OCI-LY7 (cell line): ENCODE data around the gene ARFGEF2. TPM values are rescaled to one million over a fixed set of nuclear protein-coding genes. Genes with fewer than 3 reads are reported as not detected.

Source experiments
- BruUV-seq: library from RNA; stranded (reverse); fragments of 400-500 nt; replicated peaks from 2 replicates; lab custom pipeline; 2021; lab: Mats Ljungman, UMichigan
- CTCF ChIA-PET: fragments of 300-600 bp; sonication (Branson Sonifier 250); formaldehyde crosslinking; loops from one replicate; lab custom pipeline; 2022; ENCODE audit warnings: antibody characterized with exemption; ENCODE audit not compliant: unreplicated experiment; lab: Charles Lee
- POLR2A ChIA-PET: fragments of 300-600 bp; sonication (Branson Sonifier 250); formaldehyde crosslinking; loops from one replicate; lab custom pipeline; 2022; ENCODE audit warnings: antibody characterized with exemption; lab: Charles Lee
- DNase-seq: peaks from one replicate; pipeline ENCODE4 v3.0.0-alpha.2; 2015; ENCODE audit warnings: low spot score
- H2AFZ ChIP-seq: fragments of 200-600 bp; sonication (generic), shearing (Covaris generic); 2 replicates; pipeline ENCODE4 v1.6.1; 2014; ENCODE audit warnings: mild to moderate bottlenecking, antibody characterized with exemption, low read length, moderate library complexity
- H3K27ac ChIP-seq: fragments of 200-600 bp; sonication (generic); 2 replicates; pipeline ENCODE4 v1.5.1; 2014; ENCODE audit warnings: mixed run types, low read depth, mild to moderate bottlenecking, moderate library complexity, low read length, inconsistent platforms; ENCODE audit not compliant: poor library complexity, severe bottlenecking
- H3K36me3 ChIP-seq: fragments of 200-600 bp; sonication (generic); 2 replicates; pipeline ENCODE4 v1.6.1; 2014; ENCODE audit warnings: mild to moderate bottlenecking, antibody characterized with exemption, low read length, moderate library complexity, mixed read lengths; ENCODE audit not compliant: insufficient read depth
- H3K4me1 ChIP-seq: fragments of 200-600 bp; sonication (generic); 2 replicates; pipeline ENCODE4 v1.5.1; 2014; ENCODE audit warnings: mild to moderate bottlenecking, low read length; ENCODE audit not compliant: insufficient read depth, poor library complexity, severe bottlenecking
- H3K4me2 ChIP-seq: fragments of 200-600 bp; sonication (generic); 2 replicates; pipeline ENCODE4 v1.6.1; 2014; ENCODE audit warnings: mild to moderate bottlenecking, low read length
- H3K4me3 ChIP-seq: fragments of 200-600 bp; sonication (generic); 2 replicates; pipeline ENCODE4 v1.5.1; 2014; ENCODE audit warnings: mild to moderate bottlenecking, low read depth, low read length; ENCODE audit not compliant: poor library complexity, severe bottlenecking
- H3K79me2 ChIP-seq: fragments of 200-600 bp; sonication (generic); 2 replicates; pipeline ENCODE4 v1.6.1; 2016; ENCODE audit warnings: low read depth, mild to moderate bottlenecking, low read length, moderate library complexity, mixed read lengths; ENCODE audit not compliant: insufficient read depth
- H3K9me2 ChIP-seq: fragments of 200-600 bp; sonication (generic); 2 replicates; pipeline ENCODE4 v1.6.1; 2016; ENCODE audit warnings: mild to moderate bottlenecking, low read length, mixed read lengths; ENCODE audit not compliant: insufficient read depth
- H3K9me3 ChIP-seq: fragments of 200-600 bp; sonication (generic); 2 replicates; pipeline ENCODE4 v1.6.1; 2014; ENCODE audit warnings: mild to moderate bottlenecking, mixed run types, low read length, mixed read lengths
- H4K20me1 ChIP-seq: fragments of 200-600 bp; sonication (generic); 2 replicates; pipeline ENCODE4 v1.6.1; 2014; ENCODE audit warnings: mild to moderate bottlenecking, antibody characterized with exemption, low read length, moderate library complexity, mixed read lengths; ENCODE audit not compliant: insufficient read depth
- EZH2phosphoT487 ChIP-seq: fragments of 200-600 bp; sonication (generic); IDR thresholded peaks from 2 replicates; pipeline ENCODE4 v1.6.1; 2018; ENCODE audit warnings: low read depth, borderline replicate concordance, mild to moderate bottlenecking, mixed run types, antibody characterized with exemption, low read length, moderate library complexity, mixed read lengths
- intact Hi-C: fragments of 100-400 bp; cut with micrococcal nuclease; formaldehyde crosslinking; loops from one replicate; pipeline ENCODE4 v1.10.0; 2022; ENCODE audit not compliant: unreplicated experiment
- total RNA-seq, 2 experiments: library from RNA; depleted of rRNA in 1 of 2; stranded (reverse); fragments of >200 nt in 1 of 2; shearing (Covaris generic) in 1 of 2; gene quantifications; 2 replicates each; pipeline ENCODE4 v1.2.3, GENCODE V29; 2014 to 2022
- TF ChIP-seq, protein P1 (sequence below): fragments of 200-600 bp; sonication (generic); conservative IDR thresholded peaks from 2 replicates; pipeline ENCODE4 v1.5.1; 2014; ENCODE audit warnings: mild to moderate bottlenecking, antibody characterized with exemption, low read length, moderate library complexity, mixed read lengths

Gene ARFGEF2
- total RNA-seq, 2 experiments from 2014 or later = 23.4 to 42.1 TPM

DNA sequence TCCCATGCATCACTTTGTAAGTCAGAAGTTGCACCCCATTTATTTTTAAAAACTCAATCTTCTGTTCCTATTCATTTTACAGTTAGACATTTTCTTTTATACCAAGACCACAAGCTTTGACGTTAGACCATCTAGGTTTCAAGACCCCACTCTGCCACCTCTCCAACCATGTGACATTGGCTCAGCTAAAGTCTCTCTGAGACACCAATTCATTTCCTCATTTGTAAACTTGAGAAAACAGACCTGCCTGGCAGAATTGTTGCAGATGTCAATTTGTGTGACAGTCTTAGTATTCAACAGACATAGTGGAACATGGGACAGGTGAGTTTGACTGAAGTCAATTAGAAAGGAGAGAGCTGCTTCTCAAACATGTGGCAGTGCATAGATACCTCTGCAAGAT, 69.0 kb downstream of the ARFGEF2 start:
- TF ChIP-seq, protein P1, sequence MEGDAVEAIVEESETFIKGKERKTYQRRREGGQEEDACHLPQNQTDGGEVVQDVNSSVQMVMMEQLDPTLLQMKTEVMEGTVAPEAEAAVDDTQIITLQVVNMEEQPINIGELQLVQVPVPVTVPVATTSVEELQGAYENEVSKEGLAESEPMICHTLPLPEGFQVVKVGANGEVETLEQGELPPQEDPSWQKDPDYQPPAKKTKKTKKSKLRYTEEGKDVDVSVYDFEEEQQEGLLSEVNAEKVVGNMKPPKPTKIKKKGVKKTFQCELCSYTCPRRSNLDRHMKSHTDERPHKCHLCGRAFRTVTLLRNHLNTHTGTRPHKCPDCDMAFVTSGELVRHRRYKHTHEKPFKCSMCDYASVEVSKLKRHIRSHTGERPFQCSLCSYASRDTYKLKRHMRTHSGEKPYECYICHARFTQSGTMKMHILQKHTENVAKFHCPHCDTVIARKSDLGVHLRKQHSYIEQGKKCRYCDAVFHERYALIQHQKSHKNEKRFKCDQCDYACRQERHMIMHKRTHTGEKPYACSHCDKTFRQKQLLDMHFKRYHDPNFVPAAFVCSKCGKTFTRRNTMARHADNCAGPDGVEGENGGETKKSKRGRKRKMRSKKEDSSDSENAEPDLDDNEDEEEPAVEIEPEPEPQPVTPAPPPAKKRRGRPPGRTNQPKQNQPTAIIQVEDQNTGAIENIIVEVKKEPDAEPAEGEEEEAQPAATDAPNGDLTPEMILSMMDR = no peak
- TF ChIP-seq EZH2phosphoT487 = no peak
- Histone ChIP-seq H3K27ac (no peak overlapping the region), H3K79me2 (no peaks in the 10 kb centered on the region), H3K36me3 (peaks cover 98% of the 10 kb centered on the region), H4K20me1 (no peaks in the 10 kb centered on the region), H3K4me3 (no peak overlapping the region), H3K4me2 (no peak overlapping the region), H3K9me2 (no peaks in the 10 kb centered on the region), H2AFZ (no peak overlapping the region), H3K9me3 (no peaks in the 10 kb centered on the region), H3K4me1 (no peaks in the 10 kb centered on the region)
- no TSS peak for BruUV-seq
- DNase-seq = no peak
- CTCF ChIA-PET = no interaction called here
- intact Hi-C loops = no loop called here
- POLR2A ChIA-PET = no interaction called here

DNA sequence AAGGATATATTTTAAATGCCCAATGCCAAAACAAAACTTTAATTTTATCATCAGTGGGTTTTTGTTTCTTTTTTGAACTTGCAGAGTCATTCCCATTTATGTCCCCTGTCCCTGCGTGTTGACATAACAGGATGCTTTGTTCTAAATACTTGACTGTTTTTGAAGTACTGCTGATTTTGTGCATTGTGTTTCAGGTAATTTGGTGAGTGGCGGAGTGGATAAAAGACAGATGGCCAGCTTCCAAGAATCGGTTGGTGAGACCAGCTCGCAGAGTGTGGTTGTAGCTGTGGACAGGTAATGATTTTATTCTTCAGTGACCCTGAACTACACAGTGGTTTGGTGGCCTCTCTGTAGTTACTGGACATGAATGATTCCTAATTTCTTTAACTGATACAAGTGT, 74.1 kb downstream of the ARFGEF2 start:
- Histone ChIP-seq H3K79me2 (no peaks in the 10 kb centered on the region), H2AFZ (no peak overlapping the region), H3K9me2 (no peaks in the 10 kb centered on the region), H3K36me3 (peaks cover 100% of the 10 kb centered on the region), H3K9me3 (no peaks in the 10 kb centered on the region), H3K4me3 (no peak overlapping the region), H3K4me1 (no peaks in the 10 kb centered on the region), H4K20me1 (no peaks in the 10 kb centered on the region), H3K27ac (no peak overlapping the region), H3K4me2 (no peak overlapping the region)
- no peak for TF ChIP-seq EZH2phosphoT487
- TF ChIP-seq, protein P1 = no peak
- POLR2A ChIA-PET = no interaction called here
- no TSS peak for BruUV-seq
- DNase-seq = no peak
- CTCF ChIA-PET = no interaction called here
- intact Hi-C loops = no loop called here

DNA sequence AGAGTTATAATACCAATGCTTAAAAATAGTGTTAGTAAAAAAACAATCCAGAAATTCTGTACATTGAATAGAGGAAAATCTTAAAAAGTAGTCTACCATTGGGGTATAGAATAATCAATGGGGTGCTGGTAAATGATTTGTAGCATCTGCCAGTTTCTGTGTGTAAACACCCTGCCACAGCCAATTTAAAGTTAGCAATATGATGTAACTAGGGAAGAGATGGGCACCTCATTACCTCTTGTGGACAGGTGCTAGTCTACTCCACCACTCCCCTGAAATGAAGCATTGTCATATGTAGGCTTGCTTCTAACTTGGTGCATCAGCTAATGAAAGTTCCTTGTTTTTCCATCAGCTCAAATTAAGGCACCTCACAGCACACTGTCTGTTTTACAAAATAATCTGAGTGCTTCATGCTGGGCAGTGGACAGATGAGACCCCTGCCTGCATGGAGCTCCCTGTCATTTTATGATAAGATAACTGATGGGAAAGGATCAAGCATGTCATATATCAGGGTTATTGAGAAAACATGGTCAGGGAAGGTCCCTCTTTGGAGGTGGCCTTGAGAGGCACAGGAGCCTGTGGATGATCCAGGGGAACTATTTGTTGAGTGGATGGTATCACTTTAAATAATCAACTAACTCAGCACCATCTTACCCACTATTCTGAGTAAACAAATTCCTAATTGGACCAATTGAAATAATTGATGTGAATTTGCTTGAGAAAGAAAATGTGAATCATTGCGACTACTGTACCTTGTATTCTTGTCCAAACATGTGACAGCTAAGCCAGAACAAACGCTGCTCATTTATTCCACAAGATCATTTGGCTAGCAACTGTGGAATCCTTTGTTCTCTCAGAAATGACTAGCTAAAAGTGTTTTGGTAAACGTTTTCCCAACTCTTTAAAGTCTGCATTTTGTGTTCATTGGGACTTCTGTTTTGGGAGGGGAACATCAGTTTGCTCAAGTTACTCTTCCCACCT, 78.7 kb downstream of the ARFGEF2 start:
- Histone ChIP-seq H3K79me2 (no peaks in the 10 kb centered on the region), H3K36me3 (peaks cover 77% of the 10 kb centered on the region), H3K9me3 (no peaks in the 10 kb centered on the region), H3K4me3 (no peak overlapping the region), H3K4me2 (no peak overlapping the region), H3K27ac (no peak overlapping the region), H3K4me1 (no peaks in the 10 kb centered on the region), H3K9me2 (no peaks in the 10 kb centered on the region), H4K20me1 (no peaks in the 10 kb centered on the region), H2AFZ (no peak overlapping the region)
- POLR2A ChIA-PET = interaction anchor here (0.6 kb wide), 1 partner anchor 107 kb away, joined by 3 read pairs; no protein-coding TSS in a partner anchor
- BruUV-seq = no TSS peak
- no peak for TF ChIP-seq EZH2phosphoT487
- TF ChIP-seq, protein P1 = no peak
- no peak for DNase-seq
- intact Hi-C loops = no loop called here
- CTCF ChIA-PET = no interaction called here
